ENCODE data around the gene DMD.

- TF ChIP-seq POLR2A (IDR thresholded peaks at IDR 0.05) (no peak), CTCF (IDR thresholded peaks at IDR 0.05) (no peak)
Observed at GRCh38 chrX:32276153-32276552, 935.2 kb downstream of the DMD start.

All from sigmoid colon (tissue), 3 donors.